HG03139 (cell line): ENCODE results near the gene KIF5A.
"Not testable (repeated sequence)": the region's sequence is repeated elsewhere in the genome, so short reads cannot be mapped to it uniquely, and the experiment has no call there.

Source experiments
- ATAC-seq: cut with Tn5 transposase; IDR thresholded peaks from one replicate; pipeline ENCODE4 v1.9.1; 2021; ENCODE audit not compliant: unreplicated experiment

The KIF5A gene

DNA sequence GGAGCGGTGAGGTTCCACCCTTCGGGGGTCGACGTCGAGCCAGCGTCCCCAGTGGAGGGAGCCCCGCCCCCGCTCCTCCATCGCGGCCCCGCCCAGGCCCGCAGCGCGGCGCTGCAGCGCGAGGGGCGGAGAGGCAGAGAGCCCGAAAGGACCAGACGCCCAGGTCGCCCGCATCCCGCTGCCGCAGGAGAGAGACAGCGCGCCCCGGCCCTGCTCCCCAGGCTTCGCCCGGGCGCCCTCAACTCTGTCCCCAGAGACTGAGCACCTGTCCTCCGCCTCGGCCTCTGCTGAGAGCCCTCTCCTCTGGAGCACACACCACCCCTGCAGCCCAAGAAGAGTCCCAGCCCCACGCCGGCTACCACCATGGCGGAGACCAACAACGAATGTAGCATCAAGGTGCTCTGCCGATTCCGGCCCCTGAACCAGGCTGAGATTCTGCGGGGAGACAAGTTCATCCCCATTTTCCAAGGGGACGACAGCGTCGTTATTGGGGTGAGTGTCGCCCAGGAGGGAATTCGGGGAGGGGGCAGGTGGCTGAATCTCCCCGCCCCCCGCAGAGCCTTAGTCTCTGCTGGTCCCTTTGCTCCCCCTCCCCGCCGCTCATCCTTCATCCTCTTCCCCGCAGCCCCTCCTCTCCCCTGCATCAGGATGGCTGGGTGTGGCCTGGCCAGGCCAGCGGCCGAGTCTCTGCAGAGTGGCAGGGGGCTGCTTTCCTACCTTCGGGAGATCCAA is at the start of gene KIF5A:
KIF5A (plus strand) TSS at position 136 of the 732 bp plus-strand sequence; CDS start at position 364, 228 bp downstream.
- no peak for ATAC-seq

DNA sequence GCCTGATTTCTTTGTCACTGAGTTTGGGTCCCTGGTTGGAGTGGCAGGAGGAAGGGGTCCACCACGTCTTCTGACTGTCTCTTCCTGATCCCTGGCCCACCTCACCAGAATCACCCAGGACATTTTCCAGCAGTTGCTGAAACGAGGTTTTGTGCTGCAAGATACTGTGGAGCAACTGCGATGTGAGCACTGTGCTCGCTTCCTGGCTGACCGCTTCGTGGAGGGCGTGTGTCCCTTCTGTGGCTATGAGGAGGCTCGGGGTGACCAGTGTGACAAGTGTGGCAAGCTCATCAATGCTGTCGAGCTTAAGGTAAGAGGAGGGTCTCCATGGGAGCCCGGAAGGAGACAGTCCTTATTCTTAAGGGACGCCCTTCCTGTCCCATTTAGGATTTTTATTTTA is 49.6 kb upstream of the KIF5A start:
- ATAC-seq = no peak

DNA sequence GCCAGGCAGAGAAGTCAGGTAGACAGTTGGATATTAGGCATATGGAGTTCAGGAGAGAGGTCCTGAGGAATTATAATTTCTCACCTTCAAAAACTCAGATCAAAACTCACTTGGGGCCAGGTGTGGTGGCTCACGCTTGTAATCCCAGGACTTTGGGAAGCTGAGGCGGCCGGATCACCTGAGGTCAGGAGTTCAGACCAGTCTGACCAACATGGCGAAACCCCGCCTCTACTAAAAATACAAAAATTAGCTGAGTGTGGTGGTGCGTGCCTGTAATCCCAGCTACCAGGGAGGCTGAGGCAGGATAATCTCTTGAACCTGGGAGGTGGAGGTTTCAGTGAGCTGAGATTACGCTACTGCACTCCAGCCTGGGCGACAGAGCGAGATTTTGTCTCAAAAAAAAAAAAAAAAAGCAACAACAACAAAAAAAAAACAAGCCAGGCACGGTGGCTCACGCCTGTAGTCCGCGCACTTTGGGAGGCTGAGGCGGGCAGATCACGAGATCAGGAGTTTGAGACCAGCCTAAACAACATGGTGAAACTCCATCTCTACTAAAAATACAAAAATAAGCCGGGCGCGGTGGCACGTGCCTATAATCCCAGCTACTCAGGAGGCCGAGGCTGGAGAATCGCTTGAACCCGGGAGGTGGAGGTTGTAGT is 47.4 kb upstream of the KIF5A start:
- ATAC-seq = not testable (repeated sequence)

DNA sequence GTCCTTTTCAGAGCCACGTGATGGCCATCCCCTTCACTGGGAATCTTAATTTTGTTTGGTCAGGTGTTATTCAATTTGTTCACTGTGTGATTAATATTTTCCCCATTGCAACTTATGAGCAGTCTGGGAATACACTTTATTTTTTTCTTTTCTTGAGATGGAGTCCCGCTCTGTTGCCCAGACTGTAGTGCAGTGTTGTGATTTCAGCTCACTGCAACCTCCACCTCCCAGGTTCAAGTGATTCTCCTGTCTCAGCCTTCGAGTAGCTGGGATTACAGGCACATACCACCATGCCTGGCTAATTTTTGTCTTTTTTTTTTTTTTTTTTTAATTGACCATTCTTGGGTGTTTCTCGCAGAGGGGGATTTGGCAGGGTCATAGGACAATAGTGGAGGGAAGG is 43.3 kb upstream of the KIF5A start:
- ATAC-seq = not testable (repeated sequence)

DNA sequence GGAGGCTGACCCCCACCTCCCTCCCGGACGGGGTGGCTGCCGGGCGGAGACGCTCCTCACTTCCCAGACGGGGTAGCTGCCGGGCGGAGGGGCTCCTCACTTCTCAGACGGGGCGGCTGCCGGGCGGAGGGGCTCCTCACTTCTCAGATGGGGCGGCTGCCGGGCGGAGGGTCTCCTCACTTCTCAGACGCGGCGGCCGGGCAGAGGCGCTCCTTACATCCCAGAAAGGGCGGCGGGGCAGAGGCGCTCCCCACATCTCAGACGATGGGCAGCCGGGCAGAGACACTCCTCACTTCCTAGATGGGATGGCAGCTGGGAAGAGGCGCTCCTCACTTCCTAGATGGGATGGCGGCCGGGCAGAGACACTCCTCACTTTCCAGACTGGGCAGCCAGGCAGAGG is 42.0 kb upstream of the KIF5A start:
- ATAC-seq = not testable (repeated sequence)

DNA sequence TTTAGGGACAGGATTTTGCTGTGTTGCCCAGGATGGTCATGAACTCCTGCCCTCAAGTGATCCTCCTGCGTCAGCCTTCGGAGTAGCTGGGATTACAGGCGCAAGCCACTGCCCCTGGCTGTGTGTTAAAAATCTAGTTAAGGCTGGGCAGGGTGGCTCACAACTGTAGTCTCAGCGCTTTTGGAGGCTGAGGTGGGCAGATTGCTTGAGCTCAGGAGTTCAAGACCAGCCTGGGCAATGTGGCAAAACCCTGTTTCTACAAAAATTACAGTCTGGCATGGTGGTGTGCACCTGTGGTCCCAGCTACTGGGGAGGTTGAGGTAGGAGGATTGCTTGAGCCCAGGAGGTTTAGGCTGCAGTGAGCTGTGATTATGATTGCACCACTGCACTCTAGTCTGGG is 38.7 kb upstream of the KIF5A start:
- ATAC-seq = no peak

DNA sequence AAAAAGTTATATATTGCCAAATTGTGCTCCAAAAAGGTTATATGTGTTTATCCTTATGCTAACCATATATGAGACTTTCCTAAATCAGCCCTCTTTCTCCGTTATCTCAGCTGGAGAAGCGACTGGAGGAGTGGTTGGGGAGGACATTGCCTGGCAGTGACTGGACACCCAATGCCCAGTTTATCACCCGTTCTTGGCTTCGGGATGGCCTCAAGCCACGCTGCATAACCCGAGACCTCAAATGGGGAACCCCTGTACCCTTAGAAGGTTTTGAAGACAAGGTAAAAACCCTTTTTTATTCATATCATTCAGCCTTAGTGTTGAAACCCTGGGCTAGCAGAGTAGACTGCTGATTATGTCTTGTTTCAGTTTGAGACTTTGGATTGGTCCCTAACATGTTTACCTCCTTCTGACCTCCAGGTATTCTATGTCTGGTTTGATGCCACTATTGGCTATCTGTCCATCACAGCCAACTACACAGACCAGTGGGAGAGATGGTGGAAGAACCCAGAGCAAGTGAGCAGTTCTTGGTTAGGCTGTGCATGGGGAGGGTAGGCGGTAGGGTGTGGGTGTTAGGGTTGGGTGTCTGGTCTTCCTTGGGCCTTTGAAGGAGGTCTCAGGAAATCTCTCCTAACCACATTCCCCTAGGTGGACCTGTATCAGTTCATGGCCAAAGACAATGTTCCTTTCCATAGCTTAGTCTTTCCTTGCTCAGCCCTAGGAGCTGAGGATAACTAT is 38.1 kb upstream of the KIF5A start:
- ATAC-seq = no peak

DNA sequence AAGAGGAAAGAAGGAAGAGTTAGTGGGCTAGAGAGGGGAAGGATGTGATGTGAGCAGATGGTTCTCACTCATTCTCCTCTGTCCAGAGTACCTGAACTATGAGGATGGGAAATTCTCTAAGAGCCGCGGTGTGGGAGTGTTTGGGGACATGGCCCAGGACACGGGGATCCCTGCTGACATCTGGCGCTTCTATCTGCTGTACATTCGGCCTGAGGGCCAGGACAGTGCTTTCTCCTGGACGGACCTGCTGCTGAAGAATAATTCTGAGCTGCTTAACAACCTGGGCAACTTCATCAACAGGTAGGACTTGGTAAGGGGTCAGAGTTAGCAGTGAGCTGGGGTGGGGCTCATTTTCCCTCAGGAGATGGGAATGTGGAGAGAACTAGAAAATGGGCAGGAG is 37.2 kb upstream of the KIF5A start:
- no peak for ATAC-seq

DNA sequence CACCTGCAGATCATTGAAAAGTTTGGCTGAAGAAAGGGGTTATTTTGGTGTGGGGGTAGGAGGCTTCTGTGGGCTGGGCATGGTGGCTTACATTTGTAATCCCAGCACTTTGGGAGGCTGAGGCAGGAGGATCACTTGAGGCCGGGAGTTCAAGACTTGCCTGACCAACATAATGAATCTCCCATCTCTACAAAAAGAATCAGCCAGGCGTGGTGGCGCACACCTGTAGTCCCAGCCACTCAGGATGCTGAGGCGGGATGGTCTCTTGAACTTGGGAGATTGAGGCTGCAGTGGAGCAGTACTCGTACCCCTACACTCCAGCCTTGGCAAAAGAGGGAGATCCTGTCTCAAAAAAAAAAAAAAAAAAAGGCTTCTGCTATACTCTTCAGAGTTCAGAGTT is 36.6 kb upstream of the KIF5A start:
- no peak for ATAC-seq

DNA sequence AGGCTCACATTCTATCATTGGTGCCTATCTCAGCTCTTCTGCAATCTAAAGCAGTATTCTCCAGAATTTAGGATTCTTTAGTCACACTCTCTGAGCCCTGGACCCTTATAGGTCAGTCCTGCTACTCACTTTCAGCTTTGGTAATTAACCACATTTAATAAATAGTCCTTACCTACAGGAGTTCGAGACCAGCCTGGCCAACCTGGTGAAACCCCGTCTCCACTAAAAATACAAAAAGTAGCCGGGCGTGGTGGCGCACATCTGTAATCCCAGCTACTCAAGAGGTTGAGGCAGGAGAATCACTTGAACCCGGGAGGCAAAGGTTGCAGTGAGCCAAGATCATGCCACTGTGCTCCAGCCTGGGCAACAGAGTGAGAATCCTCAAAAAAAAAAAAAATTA is 36.2 kb upstream of the KIF5A start:
- not testable (repeated sequence) for ATAC-seq

DNA sequence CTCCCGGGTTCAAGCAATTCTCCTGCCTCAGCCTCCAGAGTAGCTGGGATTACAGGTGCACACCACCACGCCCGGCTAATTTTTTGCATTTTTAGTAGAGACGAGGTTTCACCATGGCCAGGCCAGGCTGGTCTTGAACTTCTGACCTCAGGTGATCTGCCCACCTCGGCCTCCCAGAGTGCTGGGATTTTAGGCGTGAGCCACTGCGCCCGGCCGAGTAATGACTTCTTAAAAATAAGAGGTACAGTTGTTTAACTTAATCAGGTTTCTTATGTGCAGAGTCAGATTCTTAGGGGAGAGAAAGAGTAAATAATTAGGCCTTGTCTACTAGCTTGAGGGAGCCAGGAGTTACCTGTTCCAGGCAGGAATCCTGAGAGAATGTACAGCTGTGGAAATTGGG is 35.6 kb upstream of the KIF5A start:
- not testable (repeated sequence) for ATAC-seq

DNA sequence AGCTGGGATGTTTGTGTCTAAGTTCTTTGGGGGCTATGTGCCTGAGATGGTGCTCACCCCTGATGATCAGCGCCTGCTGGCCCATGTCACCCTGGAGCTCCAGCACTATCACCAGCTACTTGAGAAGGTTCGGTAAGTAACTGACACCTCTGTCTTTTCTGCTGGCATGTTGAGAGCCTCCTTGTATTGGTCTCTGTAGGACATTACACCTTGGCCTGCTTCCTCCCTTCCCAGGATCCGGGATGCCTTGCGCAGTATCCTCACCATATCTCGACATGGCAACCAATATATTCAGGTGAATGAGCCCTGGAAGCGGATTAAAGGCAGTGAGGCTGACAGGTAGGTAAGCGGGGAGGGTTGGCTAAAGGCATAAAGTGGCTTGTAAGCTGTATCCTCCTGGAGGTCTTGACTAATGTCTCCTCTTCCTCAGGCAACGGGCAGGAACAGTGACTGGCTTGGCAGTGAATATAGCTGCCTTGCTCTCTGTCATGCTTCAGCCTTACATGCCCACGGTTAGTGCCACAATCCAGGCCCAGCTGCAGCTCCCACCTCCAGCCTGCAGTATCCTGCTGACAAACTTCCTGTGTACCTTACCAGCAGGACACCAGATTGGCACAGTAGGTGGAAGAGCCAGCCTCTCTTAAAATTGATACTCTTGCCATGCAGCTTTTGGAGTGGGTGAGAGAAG is 35.0 kb upstream of the KIF5A start:
- ATAC-seq = no peak

DNA sequence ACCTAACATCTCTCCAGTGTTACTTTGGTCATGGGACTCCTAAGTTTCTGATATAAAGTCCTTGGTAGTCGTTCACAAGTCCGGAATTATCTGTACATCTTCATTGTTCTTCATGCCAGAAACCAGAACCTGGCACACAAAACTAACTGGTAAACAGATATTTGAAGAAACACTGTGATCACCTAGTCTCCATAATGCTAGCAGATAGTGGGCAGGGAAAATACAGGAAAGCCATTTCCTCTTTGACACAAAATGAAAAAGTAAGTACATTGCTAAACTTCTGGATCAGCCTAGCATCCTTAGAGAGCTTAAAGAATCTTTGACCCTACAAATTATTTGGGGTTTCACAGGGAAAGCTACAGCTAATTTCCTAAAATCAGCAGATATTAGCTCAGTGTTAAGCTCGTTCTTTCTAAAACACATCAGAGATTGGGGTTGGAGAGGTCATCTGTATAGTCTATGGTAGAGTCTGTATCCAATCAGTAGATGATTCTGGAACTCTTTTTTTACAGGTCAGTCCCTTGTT is 34.4 kb upstream of the KIF5A start:
- no peak for ATAC-seq

DNA sequence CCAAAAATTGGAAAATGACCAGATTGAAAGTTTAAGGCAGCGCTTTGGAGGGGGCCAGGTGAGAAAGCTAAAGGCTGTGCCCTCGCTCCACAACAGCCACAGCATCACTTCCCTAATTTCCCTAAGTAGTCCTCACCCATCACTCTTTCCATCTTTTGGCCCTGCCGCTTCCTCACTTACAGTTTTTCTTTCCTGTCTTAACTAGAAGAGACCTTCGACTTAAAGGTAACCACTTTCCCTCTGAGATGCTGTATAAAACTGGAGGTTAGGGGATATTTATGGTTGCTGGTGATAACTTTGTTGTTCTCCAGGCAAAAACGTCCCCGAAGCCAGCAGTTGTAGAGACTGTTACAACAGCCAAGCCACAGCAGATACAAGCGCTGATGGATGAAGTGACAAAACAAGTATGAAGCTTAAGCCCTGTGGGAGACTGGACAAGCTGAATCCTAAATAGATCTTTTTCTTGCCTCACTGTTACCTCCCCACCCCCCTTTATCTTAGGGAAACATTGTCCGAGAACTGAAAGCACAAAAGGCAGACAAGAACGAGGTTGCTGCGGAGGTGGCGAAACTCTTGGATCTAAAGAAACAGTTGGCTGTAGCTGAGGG is 33.8 kb upstream of the KIF5A start:
- no peak for ATAC-seq

DNA sequence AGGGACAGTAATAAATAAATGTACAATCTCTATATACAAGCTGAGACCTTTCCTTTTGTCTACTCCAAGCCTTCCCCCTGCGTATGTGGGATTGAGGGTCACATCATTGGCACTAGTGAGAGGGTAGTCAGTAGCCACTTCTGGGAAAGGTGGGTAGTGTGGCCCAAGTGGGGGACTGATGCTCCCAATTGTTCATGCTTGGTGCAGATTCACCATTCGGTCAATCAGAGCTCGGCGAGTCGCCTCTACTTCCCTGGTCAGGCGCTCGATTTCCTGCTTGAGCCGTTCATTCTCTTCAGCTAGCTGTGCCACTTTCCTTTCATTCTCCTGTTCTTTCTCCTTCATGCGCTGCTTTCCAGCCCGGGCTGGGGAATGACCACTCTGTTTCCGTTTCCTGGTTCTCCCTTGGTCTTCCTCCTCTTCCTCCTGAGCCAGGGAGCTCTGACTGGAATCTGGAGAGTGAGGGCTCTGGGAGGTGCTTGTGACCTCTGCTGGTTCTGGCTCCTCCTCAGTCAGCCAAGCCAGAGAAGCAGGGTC is 33.2 kb upstream of the KIF5A start:
- ATAC-seq = no peak

DNA sequence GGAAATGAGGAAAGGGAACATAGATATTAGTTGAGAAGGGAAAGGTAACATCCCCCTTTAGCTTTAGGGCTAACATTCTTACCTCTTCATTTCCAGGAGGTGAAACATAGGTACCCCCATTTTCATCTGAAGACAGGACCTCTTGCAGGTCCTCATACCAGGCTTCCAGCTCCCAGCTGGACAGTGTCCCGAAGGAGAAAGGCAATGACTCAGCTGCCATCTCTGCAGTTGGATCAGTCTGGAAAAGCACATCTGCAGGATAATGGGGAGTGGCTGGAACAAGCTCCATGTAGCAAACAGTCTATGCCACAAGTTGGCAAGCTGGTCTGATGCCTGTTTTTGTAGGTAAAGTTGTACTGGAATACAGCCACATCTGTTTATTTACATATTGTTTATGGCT is 32.7 kb upstream of the KIF5A start:
- ATAC-seq = no peak

DNA sequence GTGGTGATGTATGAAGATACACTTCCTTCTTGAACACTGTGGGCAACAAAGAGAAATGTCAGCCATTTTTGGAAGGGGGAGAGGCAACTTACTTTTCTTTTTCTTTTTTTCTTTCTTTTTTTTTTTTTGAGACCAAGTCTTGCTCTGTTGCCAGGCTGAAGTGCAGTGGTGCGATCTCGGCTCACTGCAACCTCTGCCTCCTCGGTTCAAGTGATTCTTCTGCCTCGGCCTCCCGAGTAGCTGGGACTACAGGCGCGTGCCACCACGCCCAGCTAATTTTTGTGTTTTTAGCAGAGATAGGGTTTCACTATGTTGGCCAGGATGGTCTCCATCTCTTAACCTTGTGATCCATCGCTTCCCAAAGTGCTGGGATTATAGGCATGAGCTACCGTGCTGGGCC is 32.1 kb upstream of the KIF5A start:
- not testable (repeated sequence) for ATAC-seq

DNA sequence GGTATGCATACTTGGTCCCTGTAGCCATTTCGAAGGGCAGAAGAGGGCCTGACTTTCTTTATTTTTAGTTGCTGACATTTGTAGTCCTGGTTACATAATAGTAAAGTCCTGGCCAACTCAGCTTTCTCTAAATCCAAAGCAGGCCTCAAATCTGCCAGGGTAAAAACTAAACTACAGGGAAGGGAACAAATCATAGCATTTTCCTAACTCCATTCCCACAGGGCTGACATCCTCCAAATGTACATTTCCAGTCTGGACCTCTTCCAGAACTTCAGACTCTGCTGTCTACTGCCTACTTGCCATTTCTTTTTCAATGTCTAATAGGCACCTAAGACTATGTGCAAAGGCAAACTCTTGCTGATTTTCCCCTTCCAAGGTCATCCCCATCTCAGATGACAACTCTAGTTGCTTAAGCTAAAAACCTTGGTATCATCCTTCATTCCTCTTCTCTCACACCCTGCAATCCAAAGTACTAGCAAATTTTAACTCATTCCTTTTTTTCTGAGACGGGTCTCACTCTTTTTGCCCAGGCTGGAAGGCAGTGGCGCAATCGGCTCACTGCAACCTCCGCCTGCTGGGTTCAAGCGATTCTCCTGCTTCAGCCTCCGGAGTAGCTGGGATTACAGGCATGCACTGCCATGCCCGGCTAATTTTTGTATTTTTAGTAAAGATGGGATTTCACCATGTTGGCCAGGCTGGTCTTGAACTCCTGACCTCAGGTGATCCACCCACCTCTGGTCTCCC is 31.5 kb upstream of the KIF5A start:
- no peak for ATAC-seq

DNA sequence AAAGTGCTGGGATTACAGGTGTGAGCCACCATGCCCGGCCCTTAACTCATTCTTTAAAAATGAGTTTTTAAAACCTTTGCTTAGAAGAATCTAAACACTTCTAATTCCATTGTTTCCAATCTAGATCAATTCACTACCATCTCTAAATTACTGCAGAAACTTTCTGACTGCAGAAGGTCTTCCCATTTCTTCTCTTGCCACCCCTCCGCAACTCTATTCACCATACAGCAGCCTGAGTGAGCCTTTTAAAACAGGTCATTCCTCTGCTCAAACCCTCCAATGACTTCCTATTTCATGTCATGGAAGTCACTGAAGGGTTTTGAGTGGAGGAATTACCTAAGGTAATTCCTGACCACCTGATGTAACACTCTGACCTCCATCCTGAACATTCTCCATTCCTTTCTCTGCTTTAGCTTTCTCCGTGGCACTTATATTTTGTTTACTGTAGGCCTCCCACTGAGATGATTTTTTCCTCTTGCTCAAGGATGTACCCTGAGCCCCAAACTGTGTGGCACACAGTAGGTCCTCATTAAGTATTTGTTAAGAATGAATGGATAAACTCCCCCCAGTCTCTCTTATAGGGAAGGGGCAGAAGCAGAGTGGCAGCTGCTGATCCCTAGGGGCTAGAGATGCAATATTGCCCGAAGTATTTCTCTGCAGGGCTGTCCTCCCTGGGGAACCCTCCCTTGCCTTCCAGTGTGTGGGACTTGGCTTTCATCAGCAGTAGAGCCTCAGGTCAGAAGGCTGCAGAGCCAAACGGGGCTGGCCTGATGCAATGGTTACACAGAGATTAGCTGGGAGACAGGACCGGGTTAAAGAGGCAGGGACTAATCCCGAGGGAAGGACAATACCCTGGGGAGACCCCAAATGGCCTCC is 30.7 kb upstream of the KIF5A start:
- no peak for ATAC-seq
